GM12878 (cell line): ENCODE data around the gene TUNAR. TPM values are rescaled to one million over a fixed set of nuclear protein-coding genes. Genes with fewer than 3 reads are reported as not detected.

ENCODE experiments used
- ATAC-seq: fragments of 200-7000 bp; cut with Tn5 transposase; 3 replicates; pipeline ENCODE4 v1.9.1; 2020; ENCODE audit warnings: mild to moderate bottlenecking, moderate library complexity
- BruUV-seq: library from RNA; stranded (reverse); fragments of 400-500 nt; replicated peaks from 2 replicates; lab custom pipeline; 2021; lab: Mats Ljungman, UMichigan
- CTCF ChIA-PET: fragments of 300-600 bp; sonication (Branson Sonifier 250); formaldehyde crosslinking; extraction: SDS; loops from one replicate; lab custom pipeline; 2021; ENCODE audit warnings: inconsistent platforms; lab: Yijun Ruan, JAX
- POLR2A ChIA-PET: fragments of 350-600 bp; formaldehyde crosslinking; extraction: SDS; loops from one replicate; lab custom pipeline; 2021; ENCODE audit warnings: inconsistent platforms; lab: Charles Lee
- RAD21 ChIA-PET: fragments of 300-600 bp; sonication (Branson Sonifier 250); formaldehyde crosslinking; loops from one replicate; lab custom pipeline; 2023; ENCODE audit warnings: antibody characterized with exemption; ENCODE audit not compliant: unreplicated experiment; lab: Charles Lee
- SMC1A ChIA-PET: fragments of 300-600 bp; sonication (Branson Sonifier 250); formaldehyde crosslinking; loops from one replicate; lab custom pipeline; 2023; ENCODE audit not compliant: unreplicated experiment, uncharacterized antibody; lab: Charles Lee
- DNase-seq: peaks from one replicate; pipeline ENCODE4 v3.0.0-alpha.2; 2011; ENCODE audit warnings: low read depth, low spot score
- FAIRE-seq: peaks from 3 replicates; lab custom pipeline; 2011; peaks lifted over from hg19 to GRCh38; lab: Jason Lieb, UNC
- H2AFZ ChIP-seq: 2 replicates; pipeline ENCODE4 v1.6.0; 2011; ENCODE audit warnings: low read depth, low read length, control low read depth; ENCODE audit not compliant: control insufficient read depth
- H3K27ac ChIP-seq: 2 replicates; pipeline ENCODE4 v1.5.1; 2011; ENCODE audit warnings: control low read depth; ENCODE audit not compliant: control insufficient read depth, insufficient read depth
- H3K27me3 ChIP-seq, 2 experiments: replicated peaks in 1 of 2; 2 replicates each; pipeline versions ENCODE4 v1.6.0 to v1.6.1; 2011; ENCODE audit warnings: low read length in 1 of 2; ENCODE audit not compliant: control insufficient read depth in 2 of 2, insufficient read depth in 2 of 2
- H3K36me3 ChIP-seq, 2 experiments: 2 replicates each; pipeline ENCODE4 v1.5.1; 2011; ENCODE audit warnings: low read length in 1 of 2; ENCODE audit not compliant: control insufficient read depth in 2 of 2, insufficient read depth in 2 of 2
- H3K4me1 ChIP-seq: 2 replicates; pipeline ENCODE4 v1.6.1; 2011; ENCODE audit warnings: mild to moderate bottlenecking, low read length, moderate library complexity, mixed read lengths; ENCODE audit not compliant: control insufficient read depth, insufficient read depth
- H3K4me2 ChIP-seq: 2 replicates; pipeline ENCODE4 v1.6.0; 2011; ENCODE audit warnings: control low read depth; ENCODE audit not compliant: control insufficient read depth, insufficient read depth
- H3K4me3 ChIP-seq: fragments of 200-600 bp; sonication (generic); 2 replicates; pipeline ENCODE4 v1.5.1; 2016
- H3K79me2 ChIP-seq: 2 replicates; pipeline ENCODE4 v1.6.0; 2011; ENCODE audit warnings: low read length; ENCODE audit not compliant: control insufficient read depth, insufficient read depth
- H3K9ac ChIP-seq: 2 replicates; pipeline ENCODE4 v1.8.0; 2011; ENCODE audit warnings: low read length, control low read depth, mixed read lengths; ENCODE audit not compliant: control insufficient read depth, insufficient read depth
- H3K9me3 ChIP-seq: replicated peaks from 3 replicates; pipeline ENCODE4 v1.5.1; 2011; ENCODE audit warnings: mild to moderate bottlenecking, low read length; ENCODE audit not compliant: control insufficient read depth, insufficient read depth
- H4K20me1 ChIP-seq: 2 replicates; pipeline ENCODE4 v1.6.0; 2011; ENCODE audit not compliant: control insufficient read depth, insufficient read depth
- CHD1 ChIP-seq: IDR thresholded peaks from 2 replicates; pipeline ENCODE4 v1.6.1; 2012; ENCODE audit warnings: low read depth, low read length, improper control_type of control experiment
- CHD4 ChIP-seq: fragments of 200-600 bp; sonication (generic); IDR thresholded peaks from 2 replicates; pipeline ENCODE4 v1.6.1; 2016; ENCODE audit warnings: mild to moderate bottlenecking
- CREM ChIP-seq: IDR thresholded peaks from 2 replicates; pipeline ENCODE4 v1.6.1; 2014; ENCODE audit warnings: antibody characterized with exemption, low read depth
- EED ChIP-seq: sonication (generic); IDR thresholded peaks from 2 replicates; pipeline ENCODE4 v1.6.1; 2016; ENCODE audit warnings: antibody characterized with exemption, low read depth
- SRF ChIP-seq, 2 experiments: IDR thresholded peaks; 2 replicates each; pipeline ENCODE4 v1.6.1; 2011; ENCODE audit warnings: low read depth in 2 of 2, low read length in 2 of 2, mild to moderate bottlenecking in 1 of 2, moderate library complexity in 1 of 2
- YY1 ChIP-seq: IDR thresholded peaks from 2 replicates; pipeline ENCODE4 v1.6.1; 2011; ENCODE audit warnings: low read depth, mild to moderate bottlenecking, low read length
- WGBS: methylation state at CpG from one replicate; pipeline ENCODE4 v1.1.6; 2016; ENCODE audit warnings: low lambda C conversion rate; ENCODE audit not compliant: insufficient replicate concordance, insufficient coverage; ENCODE audit errors: missing lambda C conversion rate; 5-methylcytosine and 5-hydroxymethylcytosine counted together
- in situ Hi-C: fragments of 300-500 bp; cut with MboI; formaldehyde crosslinking; loops from 9 replicates; pipeline ENCODE4 v1.14.3; 2018; ENCODE audit warnings: mixed read lengths
- intact Hi-C: fragments of 100-400 bp; cut with micrococcal nuclease; formaldehyde crosslinking; loops from one replicate; pipeline ENCODE4 v1.14.2; 2022; ENCODE audit not compliant: unreplicated experiment
- polyA plus RNA-seq, 11 experiments: library from polyadenylated mRNA; depleted of rRNA in 4 of 11; unstranded in 6 of 11; stranded (reverse) in 5 of 11; fragments of >200 nt; fragmentation: Nextera tagmentation in 4 of 11; fragmentation: Illumina TruSeq in 1 of 11; extraction: Ambion mirVana in 4 of 11; extraction: Trizol in 1 of 11; gene quantifications; 1 replicate in 1 of 11; 2 replicates in 10 of 11; pipeline versions ENCODE4 v1.2.1 to v1.2.3, GENCODE V29; 2011 to 2016; ENCODE audit warnings: inconsistent platforms in 2 of 11, missing spikeins in 2 of 11, low read depth in 1 of 11
- total RNA-seq, 4 experiments: library from RNA; depleted of rRNA in 3 of 4; stranded (reverse); fragments of >200 nt in 3 of 4; fragmentation: Illumina TruSeq in 1 of 4; extraction: Trizol in 1 of 4; gene quantifications; 2 replicates each; pipeline versions ENCODE4 v1.2.1 to v1.2.3, GENCODE V29; 2013 to 2021
- TF ChIP-seq, protein P1 (sequence below): fragments of 450-650 bp; IDR thresholded peaks from 2 replicates; pipeline ENCODE4 v1.6.1; 2017; ENCODE audit warnings: mild to moderate bottlenecking, moderate library complexity

TUNAR gene
- total and polyA plus RNA-seq, 10 of the 15 experiments (the other 5 are each of a cell fraction or from before 2014, with no cell fraction given), result 0.02 TPM; not detected in 9

DNA sequence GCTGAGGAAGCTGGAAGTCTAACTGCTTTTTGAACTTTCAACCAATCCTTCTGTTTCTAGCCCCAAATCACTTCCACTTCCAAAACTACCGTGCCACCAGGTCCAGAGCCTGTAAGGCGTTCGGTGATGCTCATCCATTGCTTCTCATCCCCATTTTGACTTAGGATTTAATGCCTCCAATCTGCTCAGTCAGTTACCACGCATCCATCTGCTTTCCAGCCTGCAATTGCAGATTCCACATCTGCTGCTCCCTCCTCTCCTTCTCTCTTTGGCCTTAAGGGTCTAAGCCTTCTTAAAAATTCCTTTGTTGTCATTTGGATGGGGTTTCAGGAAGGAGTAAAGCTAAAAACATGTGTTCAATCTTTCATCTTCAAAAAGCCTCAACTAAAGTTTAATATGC lies 74.7 kb downstream of the TUNAR start:
- ATAC-seq, result no peak
- ChIA-PET SMC1A (no interaction called here), POLR2A (no interaction called here), CTCF (interaction anchor here (0.7 kb wide), 1 partner anchor 389 kb away, joined by 3 read pairs; no protein-coding TSS in a partner anchor), RAD21 (no interaction called here)
- 0% methylated on average over 4 of the region's 4 CpGs for WGBS
- H2AFZ ChIP-seq, result no peak overlapping the region
- no peak for DNase-seq
- H3K9ac ChIP-seq, result no peak overlapping the region
- intact Hi-C loops (no loop called here), in situ Hi-C loops (no loop called here)
- no peak for TF ChIP-seq CREM
- TF ChIP-seq EED, result no peak
- TF ChIP-seq CHD4, result no peak
- no peak for TF ChIP-seq YY1
- TF ChIP-seq, protein P1, sequence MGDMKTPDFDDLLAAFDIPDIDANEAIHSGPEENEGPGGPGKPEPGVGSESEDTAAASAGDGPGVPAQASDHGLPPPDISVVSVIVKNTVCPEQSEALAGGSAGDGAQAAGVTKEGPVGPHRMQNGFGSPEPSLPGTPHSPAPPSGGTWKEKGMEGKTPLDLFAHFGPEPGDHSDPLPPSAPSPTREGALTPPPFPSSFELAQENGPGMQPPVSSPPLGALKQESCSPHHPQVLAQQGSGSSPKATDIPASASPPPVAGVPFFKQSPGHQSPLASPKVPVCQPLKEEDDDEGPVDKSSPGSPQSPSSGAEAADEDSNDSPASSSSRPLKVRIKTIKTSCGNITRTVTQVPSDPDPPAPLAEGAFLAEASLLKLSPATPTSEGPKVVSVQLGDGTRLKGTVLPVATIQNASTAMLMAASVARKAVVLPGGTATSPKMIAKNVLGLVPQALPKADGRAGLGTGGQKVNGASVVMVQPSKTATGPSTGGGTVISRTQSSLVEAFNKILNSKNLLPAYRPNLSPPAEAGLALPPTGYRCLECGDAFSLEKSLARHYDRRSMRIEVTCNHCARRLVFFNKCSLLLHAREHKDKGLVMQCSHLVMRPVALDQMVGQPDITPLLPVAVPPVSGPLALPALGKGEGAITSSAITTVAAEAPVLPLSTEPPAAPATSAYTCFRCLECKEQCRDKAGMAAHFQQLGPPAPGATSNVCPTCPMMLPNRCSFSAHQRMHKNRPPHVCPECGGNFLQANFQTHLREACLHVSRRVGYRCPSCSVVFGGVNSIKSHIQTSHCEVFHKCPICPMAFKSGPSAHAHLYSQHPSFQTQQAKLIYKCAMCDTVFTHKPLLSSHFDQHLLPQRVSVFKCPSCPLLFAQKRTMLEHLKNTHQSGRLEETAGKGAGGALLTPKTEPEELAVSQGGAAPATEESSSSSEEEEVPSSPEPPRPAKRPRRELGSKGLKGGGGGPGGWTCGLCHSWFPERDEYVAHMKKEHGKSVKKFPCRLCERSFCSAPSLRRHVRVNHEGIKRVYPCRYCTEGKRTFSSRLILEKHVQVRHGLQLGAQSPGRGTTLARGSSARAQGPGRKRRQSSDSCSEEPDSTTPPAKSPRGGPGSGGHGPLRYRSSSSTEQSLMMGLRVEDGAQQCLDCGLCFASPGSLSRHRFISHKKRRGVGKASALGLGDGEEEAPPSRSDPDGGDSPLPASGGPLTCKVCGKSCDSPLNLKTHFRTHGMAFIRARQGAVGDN, result no peak
- no peak for TF ChIP-seq CHD1
- no peak for TF ChIP-seq SRF (IDR thresholded peaks at IDR 0.05; ENCODE audit: low read depth in 2 of 2, low read length in 2 of 2)
- no peak overlapping the region for H3K27ac ChIP-seq
- no peaks in the 10 kb centered on the region for H3K4me1 ChIP-seq
- no peaks in the 10 kb centered on the region for H3K9me3 ChIP-seq
- no peaks in the 10 kb centered on the region for H3K36me3 ChIP-seq
- H4K20me1 ChIP-seq, result no peaks in the 10 kb centered on the region; the same call in 1 of the 2 replicates
- H3K27me3 ChIP-seq, result peaks cover 0 to 1% of the 10 kb centered on the region in 2 experiments; a peak in 1 of 4 replicates
- H3K4me3 ChIP-seq, result no peak overlapping the region
- FAIRE-seq, result no peak
- BruUV-seq, result no TSS peak
- no peak overlapping the region for H3K4me2 ChIP-seq
- H3K79me2 ChIP-seq, result no peaks in the 10 kb centered on the region
